GM18502 (cell line): Measurements from ENCODE around the gene SLC26A1.

Source experiments
- ATAC-seq: cut with Tn5 transposase; IDR thresholded peaks from one replicate; pipeline ENCODE4 v1.9.1; 2021; ENCODE audit warnings: mild to moderate bottlenecking; ENCODE audit not compliant: unreplicated experiment, poor library complexity

The SLC26A1 gene

GRCh38 chr4:1030031-1030430 lies 36.8 kb upstream of the SLC26A1 start:
- ATAC-seq: no peak

- no peak for ATAC-seq
These were observed 36.3 kb upstream of the SLC26A1 start for GRCh38 chr4:1029529-1029928.

GRCh38 chr4:1028574-1029220 lies 35.5 kb upstream of the SLC26A1 start:
- no peak for ATAC-seq

- no peak for ATAC-seq
These were observed 34.7 kb upstream of the SLC26A1 start for GRCh38 chr4:1027915-1028238.

- ATAC-seq: no peak
These were observed 34.2 kb upstream of the SLC26A1 start for GRCh38 chr4:1027219-1027914.

GRCh38 chr4:1026115-1026514 lies 32.9 kb upstream of the SLC26A1 start:
- ATAC-seq: peak; percentile 83

- no peak for ATAC-seq
These were observed 31.8 kb upstream of the SLC26A1 start for GRCh38 chr4:1024882-1025545.

GRCh38 chr4:1023895-1024740 lies 30.9 kb upstream of the SLC26A1 start:
- ATAC-seq: no peak

- no peak for ATAC-seq
These were observed 30.0 kb upstream of the SLC26A1 start for GRCh38 chr4:1023075-1023640.

- ATAC-seq: no peak
These were observed 29.5 kb upstream of the SLC26A1 start for GRCh38 chr4:1022739-1023066.

- ATAC-seq: no peak
These were observed 29.0 kb upstream of the SLC26A1 start for GRCh38 chr4:1022051-1022738.

- no peak for ATAC-seq
These were observed 28.3 kb upstream of the SLC26A1 start for GRCh38 chr4:1021386-1022050.

GRCh38 chr4:1019729-1020470 lies 26.7 kb upstream of the SLC26A1 start:
- no peak for ATAC-seq

GRCh38 chr4:1019320-1019719 lies 26.1 kb upstream of the SLC26A1 start:
- no peak for ATAC-seq

GRCh38 chr4:1018147-1019020 lies 25.2 kb upstream of the SLC26A1 start:
- ATAC-seq: no peak

- ATAC-seq: no peak
These were observed 24.5 kb upstream of the SLC26A1 start for GRCh38 chr4:1017706-1018105.

- no peak for ATAC-seq
These were observed 24.0 kb upstream of the SLC26A1 start for GRCh38 chr4:1017211-1017610.

GRCh38 chr4:1015746-1016145 lies 22.5 kb upstream of the SLC26A1 start:
- ATAC-seq: no peak
